NCI-H1105 (cell line): ENCODE measurements around the gene SPTSSA.
A peak's percentile ranks its signal among the peaks of the same experiment; 100 is the strongest.
"Not testable (repeated sequence)": the region's sequence is repeated elsewhere in the genome, so short reads cannot be mapped to it uniquely, and the experiment has no call there.

Experiments
- DNase-seq: peaks from one replicate; lab custom pipeline; 2025; lab: John Stamatoyannopoulos, UW

SPTSSA gene, protein sequence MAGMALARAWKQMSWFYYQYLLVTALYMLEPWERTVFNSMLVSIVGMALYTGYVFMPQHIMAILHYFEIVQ

DNA sequence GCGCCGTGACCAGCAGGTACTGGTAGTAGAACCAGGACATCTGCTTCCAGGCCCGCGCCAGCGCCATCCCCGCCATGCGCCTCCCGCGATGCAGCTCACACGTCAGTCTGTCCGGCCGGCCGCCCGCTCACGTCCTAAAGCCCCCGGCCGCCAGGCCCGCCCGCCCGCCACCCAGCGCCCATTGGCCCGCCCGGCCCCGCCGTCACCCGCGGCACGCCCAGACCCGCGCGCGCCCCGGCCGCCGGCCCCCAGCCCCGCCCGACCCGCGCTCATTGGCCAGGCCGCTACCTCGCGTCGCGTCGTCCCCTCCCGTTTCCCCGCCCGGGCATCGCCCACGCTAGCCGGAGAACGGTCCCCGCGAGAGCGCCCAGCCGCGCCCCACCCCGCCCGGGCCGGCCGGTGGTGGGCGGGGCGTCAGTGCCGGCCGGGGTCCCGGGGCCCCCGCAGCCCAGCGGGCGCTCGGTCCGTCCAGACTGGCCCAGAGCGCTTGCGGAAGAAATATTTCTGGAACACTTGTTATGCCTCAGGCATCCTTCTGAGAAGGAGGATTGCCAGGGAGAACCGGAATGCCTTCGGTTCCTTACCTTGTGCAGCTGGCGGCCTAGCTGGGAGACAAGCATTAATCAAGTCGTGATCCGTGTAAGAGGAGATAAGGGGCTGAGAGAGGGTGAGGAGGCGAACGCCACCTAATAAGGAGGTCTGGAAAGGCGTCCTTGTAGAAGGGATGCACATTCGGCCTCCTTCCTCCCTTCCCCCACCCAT is at the start of gene SPTSSA:
SPTSSA (minus strand) TSS at position 109 of the 762 bp plus-strand sequence; CDS start at position 76, 33 bp downstream.
- peak; percentile 87 for DNase-seq

DNA sequence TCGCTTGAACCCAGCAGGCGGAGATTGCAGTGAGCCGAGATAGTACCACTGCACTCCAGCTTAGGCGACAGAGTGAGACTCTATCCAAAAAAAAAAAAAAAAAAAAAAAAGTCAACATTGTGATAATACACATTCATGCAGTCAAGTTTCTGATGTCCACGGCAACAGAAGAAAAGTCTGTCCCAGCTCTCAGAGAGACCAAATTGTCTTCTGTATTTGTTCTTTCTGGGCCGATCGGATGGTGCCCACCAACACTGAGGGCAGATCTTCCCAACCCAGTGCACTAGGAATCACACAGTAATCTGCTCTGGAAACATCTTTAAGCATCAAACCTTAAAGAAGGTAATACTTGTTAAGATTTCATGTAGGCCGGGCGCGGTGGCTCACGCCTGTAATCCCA is 45.8 kb upstream of the SPTSSA start:
- no peak for DNase-seq

- DNase-seq = no peak
Observed at GRCh38 chr14:34507459-34507858, 45.4 kb upstream of the SPTSSA start.

GRCh38 chr14:34505124-34505491 is 43.1 kb upstream of the SPTSSA start:
- not testable (repeated sequence) for DNase-seq

- not testable (repeated sequence) for DNase-seq
Observed at GRCh38 chr14:34504027-34504426, 42.0 kb upstream of the SPTSSA start.

DNA sequence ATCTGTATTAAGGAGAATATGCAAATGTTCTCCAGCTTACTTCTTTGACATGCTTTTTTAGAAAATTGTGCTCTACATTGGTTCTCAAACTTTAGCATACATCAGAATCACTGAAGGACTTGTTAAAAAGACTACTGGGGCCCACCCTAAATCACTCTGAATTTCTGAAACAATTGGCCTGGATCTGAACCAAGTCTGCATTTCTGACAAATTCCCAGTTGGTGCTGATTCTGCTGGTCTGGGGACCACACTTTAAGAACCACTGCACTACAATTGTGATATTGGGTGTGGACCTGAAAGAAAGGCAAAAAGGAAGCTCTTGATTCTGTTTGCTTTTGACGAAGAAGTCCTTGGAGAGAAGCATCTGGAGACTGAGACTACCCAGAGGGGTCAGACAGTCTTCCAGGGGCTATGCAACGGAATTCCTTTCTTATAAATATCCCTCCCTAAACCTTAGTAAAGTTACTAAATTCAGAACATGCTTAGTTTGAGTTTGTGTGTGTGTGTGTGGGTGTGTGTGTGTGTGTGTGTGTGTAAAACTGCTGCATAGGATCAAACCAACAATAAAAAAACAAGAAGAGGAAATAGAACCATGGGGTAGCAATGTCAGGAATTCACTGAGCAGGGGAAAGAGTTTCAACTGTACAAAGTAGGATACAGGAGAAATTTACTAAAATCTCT is 40.6 kb upstream of the SPTSSA start:
- no peak for DNase-seq

DNA sequence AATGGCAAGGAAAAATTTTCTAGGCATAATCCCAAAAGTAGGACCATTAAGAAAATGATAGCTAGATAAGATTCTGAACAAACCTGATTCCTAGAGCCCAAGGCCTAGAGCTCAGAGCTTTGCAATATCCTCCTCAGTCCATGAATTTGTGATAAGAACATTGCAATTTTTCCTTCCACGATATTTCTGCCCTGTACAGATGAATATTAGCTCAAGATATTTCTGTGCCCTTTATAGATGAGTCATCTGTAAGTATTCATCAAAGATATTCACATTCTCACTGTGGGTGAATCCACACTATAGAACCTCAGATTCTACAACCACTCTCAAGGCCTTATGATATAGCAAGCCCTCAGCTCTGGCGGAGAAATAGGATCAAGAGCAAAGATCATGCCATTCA is 40.0 kb upstream of the SPTSSA start:
- no peak for DNase-seq

- no peak for DNase-seq
Observed at GRCh38 chr14:34501004-34501580, 39.1 kb upstream of the SPTSSA start.

- peak; percentile 8 for DNase-seq
Observed at GRCh38 chr14:34498684-34499412, 36.8 kb upstream of the SPTSSA start.

- DNase-seq = no peak
Observed at GRCh38 chr14:34496679-34497513, 34.9 kb upstream of the SPTSSA start.

GRCh38 chr14:34496007-34496678 is 34.1 kb upstream of the SPTSSA start:
- no peak for DNase-seq

DNA sequence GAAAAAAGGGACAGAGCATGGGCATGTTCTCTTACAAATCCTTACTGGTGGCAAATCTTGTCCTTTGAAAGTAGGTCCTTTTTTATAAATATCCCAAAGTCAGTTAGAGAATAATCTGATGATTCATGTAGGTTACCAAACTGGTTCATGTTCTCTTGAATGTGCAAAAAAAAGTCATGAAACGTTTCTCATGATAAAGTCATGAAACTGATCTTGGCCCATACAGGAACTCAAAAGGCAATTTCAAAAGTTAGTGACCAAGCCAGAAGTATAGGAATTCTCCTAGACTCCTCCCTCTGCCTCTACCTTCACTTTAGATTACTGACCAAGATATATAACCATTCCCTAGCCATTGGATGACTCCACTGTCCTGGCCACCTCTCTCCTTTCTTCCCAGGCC is 27.3 kb upstream of the SPTSSA start:
- no peak for DNase-seq

DNA sequence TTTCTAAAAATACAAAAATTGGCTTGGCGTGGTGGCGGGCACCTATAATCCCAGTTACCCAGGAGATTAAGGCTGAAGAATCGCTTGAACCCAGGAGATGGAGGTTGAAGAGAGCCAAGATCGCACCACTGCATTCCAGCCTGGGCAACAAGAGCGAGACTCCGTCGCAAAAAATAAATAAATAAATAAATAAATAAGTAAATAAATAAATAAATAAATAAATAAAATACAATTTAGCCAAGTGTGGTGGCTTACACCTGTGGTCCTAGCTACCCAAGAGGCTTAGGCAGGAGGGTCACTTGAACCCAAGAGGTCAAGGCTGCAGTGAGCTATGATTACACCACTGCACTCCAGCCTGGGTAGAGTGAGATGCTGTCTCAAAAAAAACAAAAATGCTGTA is 26.5 kb upstream of the SPTSSA start:
- no peak for DNase-seq

GRCh38 chr14:34484726-34485125 is 22.7 kb upstream of the SPTSSA start:
- no peak for DNase-seq

- DNase-seq = no peak
Observed at GRCh38 chr14:34482463-34482862, 20.4 kb upstream of the SPTSSA start.

DNA sequence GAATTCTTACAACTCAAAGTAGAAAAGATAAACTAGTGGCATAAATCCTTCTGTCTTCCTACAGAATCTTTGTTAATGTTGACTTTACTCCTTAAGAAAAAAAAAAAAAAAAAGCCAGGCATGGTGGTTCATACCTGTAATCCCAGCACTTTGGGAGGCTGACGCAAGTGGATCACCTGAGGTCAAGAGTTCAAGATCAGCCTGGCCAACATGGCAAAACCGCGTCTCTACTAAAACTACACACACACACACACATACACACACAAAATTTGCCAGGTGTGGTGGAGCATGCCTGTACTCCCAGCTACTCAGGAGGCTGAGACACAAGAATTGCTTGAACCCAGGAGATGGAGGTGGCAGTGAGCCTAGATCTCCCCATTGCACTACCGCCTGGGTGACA is 17.7 kb upstream of the SPTSSA start:
- DNase-seq = no peak

GRCh38 chr14:34478261-34478660 is 16.2 kb upstream of the SPTSSA start:
- DNase-seq = no peak

GRCh38 chr14:34476036-34476435 is 14.0 kb upstream of the SPTSSA start:
- DNase-seq = not testable (repeated sequence)

DNA sequence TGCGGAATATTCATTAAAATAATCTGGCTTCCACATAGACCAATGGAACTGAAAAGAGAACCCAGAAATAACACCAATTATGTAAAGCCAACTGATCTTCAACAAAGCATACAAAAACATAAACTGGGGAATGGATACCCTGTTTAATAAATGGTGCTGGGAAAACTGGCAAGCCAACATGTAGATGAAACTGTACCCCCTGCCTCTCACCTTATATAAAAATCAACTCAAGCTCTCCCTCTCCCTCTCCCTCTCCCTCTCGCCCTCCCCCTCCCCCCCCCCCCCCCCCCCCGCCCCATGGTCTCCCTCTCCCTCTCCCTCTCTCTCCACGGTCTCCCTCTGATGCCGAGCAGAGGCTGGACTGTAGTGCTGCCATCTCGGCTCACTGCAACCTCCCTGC is 13.1 kb upstream of the SPTSSA start:
- DNase-seq = no peak

DNA sequence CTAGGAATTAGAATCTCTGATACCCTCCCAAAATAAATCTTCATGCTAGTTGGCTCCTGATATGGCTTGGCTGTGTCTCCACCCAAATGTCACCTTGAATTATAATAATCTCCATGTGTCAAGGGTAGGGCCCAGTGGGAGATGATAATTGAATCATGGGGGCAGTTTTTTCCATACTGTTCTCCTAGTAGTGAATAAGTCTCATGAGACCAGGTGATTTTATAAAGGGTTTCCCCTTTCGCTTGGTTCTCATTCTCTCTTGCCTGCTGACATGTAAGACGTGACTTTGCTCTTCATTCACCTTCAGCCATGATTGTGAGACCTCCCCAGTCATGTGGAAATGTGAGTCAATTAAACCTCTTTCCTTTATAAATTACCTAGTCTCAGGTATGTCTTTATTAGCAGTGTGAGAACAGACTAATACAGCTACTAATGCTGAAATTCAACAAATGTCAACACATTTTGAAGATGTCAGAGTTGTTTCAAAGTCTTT is 12.2 kb upstream of the SPTSSA start:
- DNase-seq = no peak
